OCI-LY1 (cell line): ENCODE measurements around the gene TNNC1.

ENCODE experiments used
- H2AFZ ChIP-seq: fragments of 200-600 bp; sonication (generic), shearing (Covaris generic); 2 replicates; pipeline ENCODE4 v1.6.0; 2014; ENCODE audit warnings: antibody characterized with exemption, mild to moderate bottlenecking, low read length
- H3F3A ChIP-seq: fragments of 200-600 bp; sonication (generic), shearing (Covaris generic); 2 replicates; pipeline ENCODE4 v1.6.0; 2014; ENCODE audit warnings: mild to moderate bottlenecking, antibody characterized with exemption, low read length, moderate library complexity; ENCODE audit not compliant: insufficient read depth
- H3K27ac ChIP-seq: fragments of 200-600 bp; sonication (generic); 2 replicates; pipeline ENCODE4 v1.5.1; 2014; ENCODE audit warnings: low read length, mixed run types, mild to moderate bottlenecking, low read depth; ENCODE audit not compliant: poor library complexity, severe bottlenecking
- H3K27me3 ChIP-seq: fragments of 200-600 bp; sonication (generic); 2 replicates; pipeline ENCODE4 v1.6.0; 2014; ENCODE audit warnings: antibody characterized with exemption, mild to moderate bottlenecking, low read length, moderate library complexity; ENCODE audit not compliant: insufficient read depth
- H3K36me3 ChIP-seq: fragments of 200-600 bp; sonication (generic); 2 replicates; pipeline ENCODE4 v1.6.1; 2014; ENCODE audit warnings: mild to moderate bottlenecking, antibody characterized with exemption, low read length, moderate library complexity, mixed read lengths; ENCODE audit not compliant: insufficient read depth
- H3K4me1 ChIP-seq: fragments of 200-600 bp; sonication (generic); 2 replicates; pipeline ENCODE4 v1.5.1; 2014; ENCODE audit warnings: mild to moderate bottlenecking, low read length, moderate library complexity; ENCODE audit not compliant: insufficient read depth, severe bottlenecking
- H3K4me2 ChIP-seq: fragments of 200-600 bp; sonication (generic), shearing (Covaris generic); 2 replicates; pipeline ENCODE4 v1.6.1; 2014; ENCODE audit warnings: low read length
- H3K4me3 ChIP-seq: fragments of 200-600 bp; sonication (generic); 2 replicates; pipeline ENCODE4 v1.5.1; 2014; ENCODE audit warnings: low read length, low read depth, mild to moderate bottlenecking, mixed read lengths; ENCODE audit not compliant: poor library complexity, severe bottlenecking
- H3K79me2 ChIP-seq: fragments of 200-600 bp; shearing (Covaris generic); 2 replicates; pipeline ENCODE4 v1.6.1; 2016; ENCODE audit warnings: mixed run types, low read length, mixed read lengths; ENCODE audit not compliant: insufficient read depth
- H3K9ac ChIP-seq: fragments of 200-600 bp; sonication (generic), shearing (Covaris generic); 2 replicates; pipeline ENCODE4 v1.6.1; 2014; ENCODE audit warnings: mild to moderate bottlenecking, low read length, mixed read lengths
- H3K9me2 ChIP-seq: fragments of 200-600 bp; sonication (generic), shearing (Covaris generic); 2 replicates; pipeline ENCODE4 v1.6.1; 2014; ENCODE audit warnings: low read depth, mild to moderate bottlenecking, low read length, mixed read lengths
- H3K9me3 ChIP-seq: fragments of 200-600 bp; shearing (Covaris generic); 2 replicates; pipeline ENCODE4 v1.6.1; 2014; ENCODE audit warnings: low read length, mixed read lengths
- H4K20me1 ChIP-seq: fragments of 200-600 bp; sonication (generic), shearing (Covaris generic); 2 replicates; pipeline ENCODE4 v1.6.0; 2016; ENCODE audit warnings: mild to moderate bottlenecking, low read length; ENCODE audit not compliant: insufficient read depth
- CTCF ChIP-seq: fragments of 200-600 bp; sonication (generic), shearing (Covaris generic); IDR thresholded peaks from 2 replicates; pipeline ENCODE4 v1.5.1; 2017; ENCODE audit warnings: mild to moderate bottlenecking, antibody characterized with exemption, low read length, moderate library complexity, mixed read lengths
- EZH2 ChIP-seq: fragments of 200-600 bp; sonication (generic), shearing (Covaris generic); IDR thresholded peaks from 2 replicates; pipeline ENCODE4 v1.8.0; 2017; ENCODE audit warnings: borderline replicate concordance, mixed run types, mild to moderate bottlenecking, antibody characterized with exemption, low read length, moderate library complexity, mixed read lengths

TNNC1 gene

DNA sequence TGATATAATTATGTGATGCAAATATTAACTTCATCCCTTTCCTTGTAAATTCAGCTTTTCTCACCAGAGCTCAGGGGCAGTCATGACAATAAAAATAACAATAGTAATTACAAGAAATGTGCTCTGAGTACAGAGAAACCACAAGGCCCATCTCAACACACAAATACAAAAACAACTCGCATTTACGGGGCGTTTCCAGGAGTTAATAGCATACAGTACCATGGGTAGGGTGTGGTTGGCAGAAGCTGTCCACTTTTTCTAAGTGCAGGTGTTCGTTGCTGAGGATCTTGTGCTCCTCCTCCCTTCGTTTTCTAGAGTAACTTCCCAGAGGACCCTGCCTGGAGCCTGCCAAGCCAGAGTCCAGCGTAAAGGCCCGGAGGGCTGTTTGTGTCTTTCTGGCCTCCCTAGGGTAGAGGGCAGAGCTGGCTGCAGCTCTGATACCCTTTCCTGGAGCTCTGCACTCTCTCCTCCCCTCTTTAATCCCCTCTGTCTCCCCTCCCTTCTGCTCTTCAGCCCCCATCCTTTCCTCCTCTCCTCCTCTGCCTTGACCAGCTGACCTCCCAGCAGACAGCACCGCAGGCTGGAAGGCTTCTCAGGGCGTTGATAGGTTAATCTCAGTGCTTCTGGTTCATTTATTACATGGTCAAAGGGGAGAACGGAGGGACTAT is 20.4 kb downstream of the TNNC1 start:
- TF ChIP-seq CTCF (no peak), EZH2 (no peak)
- Histone ChIP-seq H3K36me3 (no peaks in the 10 kb centered on the region), H3K79me2 (no peaks in the 10 kb centered on the region), H3K27me3 (no peaks in the 10 kb centered on the region), H3K4me3 (no peak overlapping the region), H3K9me3 (no peaks in the 10 kb centered on the region), H3K27ac (no peak overlapping the region), H3K9ac (no peak overlapping the region), H3K4me2 (no peak overlapping the region), H4K20me1 (no peaks in the 10 kb centered on the region), H3K9me2 (no peaks in the 10 kb centered on the region), H3F3A (no peaks in the 10 kb centered on the region), H2AFZ (no peak overlapping the region), H3K4me1 (peaks cover 4% of the 10 kb centered on the region)

DNA sequence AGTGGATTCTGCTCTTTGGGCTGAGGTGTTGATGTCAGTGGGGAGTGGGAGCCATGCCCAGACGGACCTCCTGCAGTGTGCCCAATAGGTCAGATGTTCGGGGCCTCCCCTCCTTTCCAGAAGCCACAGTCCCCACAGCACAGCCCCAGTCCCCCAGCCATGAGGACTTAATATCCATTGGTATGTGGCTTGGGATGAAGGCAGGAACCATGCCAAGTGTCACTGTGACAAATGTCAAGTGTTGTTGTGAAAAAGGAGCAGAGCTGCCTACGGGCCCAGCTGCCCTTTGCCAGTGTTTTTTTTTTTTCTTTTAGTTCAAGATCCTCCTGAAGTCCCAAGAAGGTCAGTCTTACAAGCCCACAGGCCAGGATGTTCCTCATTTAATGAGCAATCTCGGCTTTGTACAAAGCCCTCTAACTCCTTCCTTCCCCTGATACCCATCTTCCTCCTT is 21.1 kb downstream of the TNNC1 start:
- no peak overlapping the region for H3K9ac ChIP-seq
- no peaks in the 10 kb centered on the region for H3K27me3 ChIP-seq
- H3K4me1 ChIP-seq: peaks cover 4% of the 10 kb centered on the region
- no peaks in the 10 kb centered on the region for H3F3A ChIP-seq
- H3K27ac ChIP-seq: no peak overlapping the region
- H3K9me3 ChIP-seq: no peaks in the 10 kb centered on the region
- TF ChIP-seq EZH2: no peak
- no peak for TF ChIP-seq CTCF
- H3K4me3 ChIP-seq: no peak overlapping the region
- H3K36me3 ChIP-seq: no peaks in the 10 kb centered on the region
- no peaks in the 10 kb centered on the region for H3K79me2 ChIP-seq
- no peak overlapping the region for H2AFZ ChIP-seq
- H3K9me2 ChIP-seq: no peaks in the 10 kb centered on the region
- H3K4me2 ChIP-seq: no peak overlapping the region
- no peaks in the 10 kb centered on the region for H4K20me1 ChIP-seq

GRCh38 chr3:52432225-52432624 is 21.6 kb downstream of the TNNC1 start:
- H3K27me3 ChIP-seq: no peaks in the 10 kb centered on the region

More at GRCh38 chr3:52432225-52432624, 21.6 kb downstream of the TNNC1 start:
- H3K4me2 ChIP-seq: no peak overlapping the region
- no peak for TF ChIP-seq EZH2
- TF ChIP-seq CTCF: no peak
- no peak overlapping the region for H2AFZ ChIP-seq
- H3K9ac ChIP-seq: no peak overlapping the region
- H3K9me2 ChIP-seq: no peaks in the 10 kb centered on the region
- H3F3A ChIP-seq: no peaks in the 10 kb centered on the region
- H3K79me2 ChIP-seq: no peaks in the 10 kb centered on the region
- no peak overlapping the region for H3K27ac ChIP-seq
- no peaks in the 10 kb centered on the region for H3K36me3 ChIP-seq
- H4K20me1 ChIP-seq: no peaks in the 10 kb centered on the region
- H3K4me1 ChIP-seq: peaks cover 4% of the 10 kb centered on the region
- H3K4me3 ChIP-seq: no peak overlapping the region
- no peaks in the 10 kb centered on the region for H3K9me3 ChIP-seq
